Measurements from ENCODE around the gene SGSM1.

DNA sequence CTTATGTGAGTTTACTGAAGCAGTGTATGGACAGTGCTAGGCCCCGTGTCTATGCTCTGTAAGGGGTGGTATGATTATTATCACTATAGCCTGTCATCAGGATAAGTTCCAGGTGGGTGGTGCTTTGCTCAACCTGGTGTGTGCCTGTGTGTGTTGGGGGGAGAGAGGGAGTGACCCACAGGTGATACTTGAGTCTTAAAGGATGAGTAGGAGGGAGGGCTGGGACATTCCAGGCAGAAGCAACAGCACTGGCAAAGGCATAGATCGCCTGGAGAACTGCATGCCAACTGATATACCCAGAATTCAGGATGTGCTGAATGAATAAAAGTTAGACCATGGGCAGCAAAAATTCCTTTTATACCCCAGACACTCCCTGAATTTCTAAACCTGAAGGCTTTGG is 151.0 kb downstream of the SGSM1 start:
- TF ChIP-seq, protein P1, sequence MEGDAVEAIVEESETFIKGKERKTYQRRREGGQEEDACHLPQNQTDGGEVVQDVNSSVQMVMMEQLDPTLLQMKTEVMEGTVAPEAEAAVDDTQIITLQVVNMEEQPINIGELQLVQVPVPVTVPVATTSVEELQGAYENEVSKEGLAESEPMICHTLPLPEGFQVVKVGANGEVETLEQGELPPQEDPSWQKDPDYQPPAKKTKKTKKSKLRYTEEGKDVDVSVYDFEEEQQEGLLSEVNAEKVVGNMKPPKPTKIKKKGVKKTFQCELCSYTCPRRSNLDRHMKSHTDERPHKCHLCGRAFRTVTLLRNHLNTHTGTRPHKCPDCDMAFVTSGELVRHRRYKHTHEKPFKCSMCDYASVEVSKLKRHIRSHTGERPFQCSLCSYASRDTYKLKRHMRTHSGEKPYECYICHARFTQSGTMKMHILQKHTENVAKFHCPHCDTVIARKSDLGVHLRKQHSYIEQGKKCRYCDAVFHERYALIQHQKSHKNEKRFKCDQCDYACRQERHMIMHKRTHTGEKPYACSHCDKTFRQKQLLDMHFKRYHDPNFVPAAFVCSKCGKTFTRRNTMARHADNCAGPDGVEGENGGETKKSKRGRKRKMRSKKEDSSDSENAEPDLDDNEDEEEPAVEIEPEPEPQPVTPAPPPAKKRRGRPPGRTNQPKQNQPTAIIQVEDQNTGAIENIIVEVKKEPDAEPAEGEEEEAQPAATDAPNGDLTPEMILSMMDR (IDR thresholded peaks at IDR 0.05), result no peak
- TF ChIP-seq POLR2A (IDR thresholded peaks at IDR 0.05), result no peak
